Sigmoid colon (tissue), 7 donors: ENCODE results near the gene SIRPB2. TPM values are rescaled to one million over a fixed set of nuclear protein-coding genes. Genes with fewer than 3 reads are reported as not detected.
"Not testable (repeated sequence)": the region's sequence is repeated elsewhere in the genome, so short reads cannot be mapped to it uniquely, and the experiment has no call there.

Source experiments
- DNase-seq: peaks from one replicate; pipeline ENCODE4 v3.0.0-alpha.2; 2019
- H3K27ac ChIP-seq, 4 donors: fragments of 200-600 bp; sonication (generic); one replicate each; pipeline ENCODE4 v1.5.1; 2016 to 2019; ENCODE audit warnings: mild to moderate bottlenecking in 1 of 4
- H3K27me3 ChIP-seq, 3 donors: fragments of 200-600 bp; sonication (generic); one replicate each; pipeline ENCODE4 v1.5.1; 2019; ENCODE audit warnings: mild to moderate bottlenecking in 1 of 3
- H3K36me3 ChIP-seq, 4 donors: fragments of 200-600 bp; sonication (generic); one replicate each; pipeline ENCODE4 v1.5.1; 2016 to 2019
- H3K4me1 ChIP-seq, 4 donors: fragments of 200-600 bp; sonication (generic); one replicate each; pipeline ENCODE4 v1.5.1; 2017 to 2019
- H3K4me3 ChIP-seq, 4 donors: fragments of 200-600 bp; sonication (generic); one replicate each; pipeline ENCODE4 v1.5.1; 2017 to 2019; ENCODE audit warnings: mild to moderate bottlenecking in 2 of 4, moderate library complexity in 1 of 4
- H3K9me3 ChIP-seq, 4 donors: fragments of 200-600 bp in 3 of 4; sonication (generic) in 3 of 4; one replicate each; pipeline versions ENCODE4 v1.5.1 to v1.6.1; 2013 to 2019
- CTCF ChIP-seq, 4 experiments: fragments of 450-650 bp in 3 of 4; fragments of 200-600 bp in 1 of 4; IDR thresholded peaks; one replicate each; pipeline ENCODE4 v1.5.1; 2016 to 2019; ENCODE audit warnings: antibody characterized with exemption in 4 of 4, mild to moderate bottlenecking in 3 of 4, moderate library complexity in 2 of 4
- EP300 ChIP-seq, 4 donors: sonication (generic); formaldehyde crosslinking; IDR thresholded peaks; one replicate each; pipeline ENCODE4 v1.6.1; 2017; ENCODE audit warnings: antibody characterized with exemption in 4 of 4
- POLR2A ChIP-seq, 2 donors: fragments of 450-650 bp; IDR thresholded peaks; one replicate each; pipeline ENCODE4 v1.6.1; 2016; ENCODE audit warnings: antibody characterized with exemption in 2 of 2, mild to moderate bottlenecking in 2 of 2, moderate library complexity in 2 of 2
- POLR2AphosphoS5 ChIP-seq, 4 donors: sonication (generic); formaldehyde crosslinking; IDR thresholded peaks; one replicate each; pipeline ENCODE4 v1.6.1; 2017; ENCODE audit warnings: antibody characterized with exemption in 4 of 4
- WGBS, 2 donors: extraction: QIAGEN DNeasy Blood & Tissue Kit; methylation state at CpG; one replicate each; pipeline ENCODE4 v1.1.7; 2013; 5-methylcytosine and 5-hydroxymethylcytosine counted together
- intact Hi-C: fragments of 100-400 bp; cut with DNase I; formaldehyde crosslinking; loops from one replicate; pipeline ENCODE4 v1.15.1; 2023
- polyA plus RNA-seq, 3 donors: library from polyadenylated mRNA; stranded (reverse); fragments of 200-250 nt; gene quantifications; one replicate each; pipeline ENCODE4 v1.2.3, GENCODE V29; 2013
- total RNA-seq, 4 donors: library from RNA; depleted of rRNA; stranded (reverse); fragments of >200 nt; gene quantifications; one replicate each; pipeline ENCODE4 v1.1.0, GENCODE V29; 2016
- donor health status: healthy with polysubstance abuse.
- donor health status: Bipolar disorder and iron deficiency.
- donor health status: healthy.

Gene SIRPB2
- total and polyA plus RNA-seq, 7 donors, result 1.2 to 10.2 (median 6.6) TPM

GRCh38 chr20:1503564-1504227 lies 12.5 kb upstream of the SIRPB2 start:
- Histone ChIP-seq H3K27ac (no peak overlapping the region), H3K4me3 (no peak overlapping the region), H3K27me3 (peaks cover 0 to 5% (median 0%) of the 10 kb centered on the region in 3 donors), H3K36me3 (no peaks in the 10 kb centered on the region), H3K4me1 (no peaks in the 10 kb centered on the region), H3K9me3 (no peaks in the 10 kb centered on the region)
- TF ChIP-seq POLR2A (IDR thresholded peaks at IDR 0.05) (no peak), EP300 (IDR thresholded peaks at IDR 0.05) (no peak), CTCF (IDR thresholded peaks at IDR 0.05) (peak in 3 of 4 experiments; percentile 32 to 62 (median 53)), POLR2AphosphoS5 (IDR thresholded peaks at IDR 0.05) (no peak)
- no peak for DNase-seq
- WGBS, 2 donors, result 0 to 3% methylated on average over 8 of the region's 8 CpGs
- intact Hi-C loops, result no loop called here

DNA sequence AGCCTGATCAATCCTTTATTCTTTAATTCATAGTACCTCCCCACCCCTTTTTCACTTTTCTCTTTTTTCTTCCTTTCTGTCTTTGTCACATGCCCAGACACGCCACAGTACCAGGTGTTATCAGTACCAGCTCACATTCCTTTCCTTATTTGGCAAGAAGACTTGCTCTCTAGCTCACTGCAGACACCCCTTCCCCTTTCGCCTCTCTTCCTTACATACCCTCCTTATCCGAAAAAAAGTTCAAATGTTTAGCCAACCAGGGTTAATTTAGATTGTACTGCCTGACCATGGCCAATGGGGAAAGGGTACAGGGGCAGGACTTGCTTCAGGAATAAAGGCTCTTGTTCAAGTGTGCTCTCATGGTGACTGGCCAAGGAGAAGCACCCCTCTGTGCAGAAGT lies 9.3 kb upstream of the SIRPB2 start:
- intact Hi-C loops, result no loop called here
- no peaks in the 10 kb centered on the region for H3K9me3 ChIP-seq
- no peaks in the 10 kb centered on the region for H3K36me3 ChIP-seq
- H3K27ac ChIP-seq, result no peak overlapping the region
- no peak for DNase-seq
- WGBS, 2 donors, result 48 to 51% methylated on average over 3 of the region's 3 CpGs
- peaks cover 0 to 5% (median 0%) of the 10 kb centered on the region in 3 donors for H3K27me3 ChIP-seq
- H3K4me3 ChIP-seq, result no peak overlapping the region
- no peaks in the 10 kb centered on the region for H3K4me1 ChIP-seq
- TF ChIP-seq POLR2AphosphoS5 (IDR thresholded peaks at IDR 0.05), result no peak
- no peak for TF ChIP-seq CTCF (IDR thresholded peaks at IDR 0.05)
- TF ChIP-seq POLR2A (IDR thresholded peaks at IDR 0.05), result no peak
- TF ChIP-seq EP300 (IDR thresholded peaks at IDR 0.05), result no peak

- H3K9me3 ChIP-seq, result no peaks in the 10 kb centered on the region
- intact Hi-C loops, result no loop called here
- H3K36me3 ChIP-seq, result no peaks in the 10 kb centered on the region
- no peak for TF ChIP-seq EP300 (IDR thresholded peaks at IDR 0.05)
- no peak for TF ChIP-seq POLR2A (IDR thresholded peaks at IDR 0.05)
- no peak for TF ChIP-seq CTCF (IDR thresholded peaks at IDR 0.05)
- no peak for TF ChIP-seq POLR2AphosphoS5 (IDR thresholded peaks at IDR 0.05)
- H3K4me3 ChIP-seq, result no peak overlapping the region
- H3K4me1 ChIP-seq, result no peaks in the 10 kb centered on the region
- no peak overlapping the region for H3K27ac ChIP-seq
- WGBS, 2 donors, result 90 to 91% methylated on average over 8 of the region's 8 CpGs
- H3K27me3 ChIP-seq, result peaks cover 0 to 5% (median 0%) of the 10 kb centered on the region in 3 donors
- DNase-seq, result no peak
Observed at GRCh38 chr20:1499528-1500420, 8.6 kb upstream of the SIRPB2 start.

DNA sequence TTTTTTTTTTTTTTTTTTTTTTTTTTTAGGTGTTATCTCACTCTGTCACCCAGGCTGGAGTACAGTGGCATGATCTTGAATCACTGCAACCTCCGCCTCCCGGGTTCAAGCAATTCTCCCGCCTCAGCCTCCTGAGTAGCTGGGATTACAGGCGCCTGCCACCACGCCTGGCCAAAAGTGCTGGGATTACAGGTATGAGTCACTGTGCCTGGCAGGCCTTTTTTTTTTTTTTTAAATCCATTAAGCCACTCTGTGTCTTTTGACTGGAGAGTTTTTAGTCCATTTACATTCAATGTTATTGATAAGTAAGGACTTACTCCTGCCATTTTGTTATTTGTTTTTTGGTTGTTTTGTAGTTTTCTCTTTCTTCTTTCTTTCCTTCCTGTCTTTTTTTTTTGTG lies 6.2 kb upstream of the SIRPB2 start:
- H3K9me3 ChIP-seq, H3K27me3 ChIP-seq, H3K27ac ChIP-seq, intact Hi-C loops, DNase-seq, H3K4me3 ChIP-seq, H3K4me1 ChIP-seq, H3K36me3 ChIP-seq: not testable (repeated sequence)
- WGBS, 2 donors, result 76 to 93% methylated on average over 5 of the region's 5 CpGs

- TF ChIP-seq EP300 (IDR thresholded peaks at IDR 0.05) (no peak), POLR2A (IDR thresholded peaks at IDR 0.05) (no peak), POLR2AphosphoS5 (IDR thresholded peaks at IDR 0.05) (no peak), CTCF (IDR thresholded peaks at IDR 0.05) (no peak)
- no peak overlapping the region for H3K27ac ChIP-seq
- H3K9me3 ChIP-seq, result no peaks in the 10 kb centered on the region
- intact Hi-C loops, result no loop called here
- DNase-seq, result no peak
- WGBS, 2 donors, result 90 to 94% methylated on average over 3 of the region's 3 CpGs
- H3K4me1 ChIP-seq, result no peaks in the 10 kb centered on the region
- no peak overlapping the region for H3K4me3 ChIP-seq
- no peaks in the 10 kb centered on the region for H3K36me3 ChIP-seq
- H3K27me3 ChIP-seq, result no peaks in the 10 kb centered on the region
Observed at GRCh38 chr20:1496930-1497329, 5.7 kb upstream of the SIRPB2 start.
